Central memory CD8-positive, alpha-beta T cell (primary cell): ENCODE data around the gene BID.
"Not testable (repeated sequence)": the region's sequence is repeated elsewhere in the genome, so short reads cannot be mapped to it uniquely, and the experiment has no call there.

ENCODE experiments used
- ATAC-seq: fragments of 150-1000 bp; cut with Tn5 transposase; replicated peaks from 2 replicates; pipeline ENCODE4 v1.10.0; 2022; ENCODE audit warnings: mild to moderate bottlenecking, moderate FRiP score, moderate number of reproducible peaks; ENCODE audit not compliant: poor library complexity, severe bottlenecking; ENCODE audit errors: extremely low read depth
- DNase-seq, 2 donors: peaks; one replicate each; pipeline ENCODE4 v3.0.0; 2021; ENCODE audit warnings: low spot score in 2 of 2
- H3K27ac Mint-ChIP-seq: one replicate; pipeline ENCODE4 v1.8.0; 2022; ENCODE audit warnings: low read depth, mild to moderate bottlenecking, moderate library complexity, mixed read lengths
- H3K27me3 Mint-ChIP-seq: one replicate; pipeline ENCODE4 v1.8.0; 2022; ENCODE audit warnings: mixed read lengths
- H3K36me3 Mint-ChIP-seq: one replicate; pipeline ENCODE4 v1.8.0; 2022; ENCODE audit warnings: mild to moderate bottlenecking, moderate library complexity, mixed read lengths; ENCODE audit not compliant: insufficient read depth
- H3K4me1 Mint-ChIP-seq: one replicate; pipeline ENCODE4 v1.8.0; 2022; ENCODE audit warnings: mixed read lengths
- H3K4me3 Mint-ChIP-seq: one replicate; pipeline ENCODE4 v1.8.0; 2022; ENCODE audit warnings: mild to moderate bottlenecking, moderate library complexity, mixed read lengths
- H3K9me3 Mint-ChIP-seq: one replicate; pipeline ENCODE4 v1.8.0; 2022; ENCODE audit warnings: mixed read lengths

The BID gene

DNA sequence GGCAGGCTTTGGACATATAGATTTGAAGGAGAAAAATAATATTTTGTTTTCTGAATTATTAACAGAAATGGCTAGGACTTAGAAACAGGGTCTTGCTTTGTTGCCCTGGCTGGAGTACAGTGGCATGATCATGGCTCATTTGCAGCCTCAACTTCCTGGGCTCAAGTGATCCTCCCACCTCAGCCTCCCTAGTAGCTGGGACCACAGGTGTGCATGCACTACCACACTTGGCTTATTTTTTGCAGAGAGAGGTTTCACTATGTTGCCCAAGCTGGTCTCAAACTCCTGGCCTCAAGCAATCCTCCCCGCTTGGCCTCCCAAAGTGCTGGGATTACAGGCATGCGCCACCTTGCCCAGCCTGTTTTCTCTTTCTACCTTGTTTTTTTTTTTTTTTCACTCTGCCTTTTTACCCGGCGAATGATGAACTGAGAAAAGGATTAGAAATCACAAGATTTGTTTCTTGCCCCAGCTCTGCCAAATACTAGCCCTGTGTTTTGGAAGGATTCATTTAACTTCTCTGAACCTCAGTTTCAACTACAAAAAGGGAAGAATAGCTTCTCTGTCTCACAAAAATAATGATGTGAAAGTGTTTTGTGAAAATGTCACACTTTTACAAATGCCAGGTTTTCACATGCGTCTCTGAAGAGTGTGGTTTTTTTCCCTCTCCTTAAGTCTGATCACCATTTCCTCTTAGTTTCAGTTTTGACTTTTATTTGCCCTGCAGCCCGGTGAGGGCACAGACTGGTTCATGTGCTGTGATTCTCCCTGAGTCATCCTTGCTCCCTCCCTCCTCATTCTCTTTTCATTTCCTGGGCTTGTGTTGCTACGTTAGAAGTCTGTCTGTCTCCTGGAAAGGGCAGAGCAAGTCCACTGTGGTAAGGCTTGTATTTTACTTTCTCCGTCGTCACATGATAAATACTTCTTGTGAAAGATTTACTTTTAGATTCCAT is 68.0 kb downstream of the BID start:
- Mint-ChIP-seq H3K4me1 (peaks cover 15% of the 10 kb centered on the region), H3K27ac (peak overlapping the region; percentile 80), H3K36me3 (peaks cover 4% of the 10 kb centered on the region), H3K27me3 (no peaks in the 10 kb centered on the region), H3K9me3 (no peaks in the 10 kb centered on the region), H3K4me3 (peak overlapping the region; percentile 59)
- DNase-seq: no peak
- ATAC-seq: peak; percentile 81

DNA sequence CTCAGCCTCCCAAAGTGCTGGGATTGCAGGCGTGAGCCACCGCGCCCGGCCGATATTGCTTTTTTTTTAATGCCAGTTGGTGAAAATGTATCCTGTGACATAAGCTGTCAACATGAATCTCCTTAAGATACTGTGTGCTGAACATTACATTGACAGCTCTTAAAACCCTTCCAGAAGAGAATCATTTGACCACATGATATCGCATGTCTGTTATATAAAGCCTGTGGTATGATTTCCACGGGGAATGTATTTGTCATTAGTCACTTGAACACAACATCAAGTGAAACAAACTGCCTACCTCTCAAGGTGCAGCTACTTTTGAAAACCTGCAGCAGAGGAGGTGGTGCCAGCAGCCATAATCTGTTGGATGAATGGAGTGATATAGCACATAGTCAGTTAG is 68.7 kb downstream of the BID start:
- no peak for DNase-seq
- Mint-ChIP-seq H3K4me1 (peaks cover 15% of the 10 kb centered on the region), H3K4me3 (no peak overlapping the region), H3K27ac (no peak overlapping the region), H3K27me3 (no peaks in the 10 kb centered on the region), H3K36me3 (peaks cover 4% of the 10 kb centered on the region), H3K9me3 (no peaks in the 10 kb centered on the region)
- ATAC-seq: no peak

GRCh38 chr22:17703811-17704210 is 70.5 kb downstream of the BID start:
- peaks cover 15% of the 10 kb centered on the region for H3K4me1 Mint-ChIP-seq
- no peak overlapping the region for H3K27ac Mint-ChIP-seq
- no peak overlapping the region for H3K4me3 Mint-ChIP-seq
- no peaks in the 10 kb centered on the region for H3K9me3 Mint-ChIP-seq
- no peak for ATAC-seq
- H3K36me3 Mint-ChIP-seq: peaks cover 4% of the 10 kb centered on the region
- no peaks in the 10 kb centered on the region for H3K27me3 Mint-ChIP-seq
- no peak for DNase-seq

DNA sequence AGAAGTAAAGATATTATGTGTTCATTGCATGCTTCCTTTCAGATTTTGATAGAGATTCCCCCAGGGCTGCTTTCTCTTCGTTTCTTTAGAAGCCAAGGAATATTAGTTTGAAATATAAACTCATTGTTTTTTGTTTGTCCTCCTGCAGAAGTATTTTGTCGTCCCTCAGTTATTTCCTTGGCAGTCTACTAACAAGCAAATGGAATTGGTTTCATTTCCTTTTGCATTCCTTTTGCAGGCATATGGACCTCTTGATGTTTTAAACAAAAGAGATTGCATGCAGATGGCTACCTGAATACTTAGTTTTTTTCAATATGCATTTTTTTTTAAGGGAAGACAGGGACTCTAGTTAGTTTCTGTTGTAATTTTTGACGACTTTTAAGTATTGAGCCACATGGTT is 73.5 kb downstream of the BID start:
- no peaks in the 10 kb centered on the region for H3K9me3 Mint-ChIP-seq
- no peak overlapping the region for H3K4me3 Mint-ChIP-seq
- no peaks in the 10 kb centered on the region for H3K27me3 Mint-ChIP-seq
- no peak for DNase-seq
- no peak for ATAC-seq
- H3K27ac Mint-ChIP-seq: no peak overlapping the region
- peaks cover 7% of the 10 kb centered on the region for H3K36me3 Mint-ChIP-seq
- no peaks in the 10 kb centered on the region for H3K4me1 Mint-ChIP-seq

DNA sequence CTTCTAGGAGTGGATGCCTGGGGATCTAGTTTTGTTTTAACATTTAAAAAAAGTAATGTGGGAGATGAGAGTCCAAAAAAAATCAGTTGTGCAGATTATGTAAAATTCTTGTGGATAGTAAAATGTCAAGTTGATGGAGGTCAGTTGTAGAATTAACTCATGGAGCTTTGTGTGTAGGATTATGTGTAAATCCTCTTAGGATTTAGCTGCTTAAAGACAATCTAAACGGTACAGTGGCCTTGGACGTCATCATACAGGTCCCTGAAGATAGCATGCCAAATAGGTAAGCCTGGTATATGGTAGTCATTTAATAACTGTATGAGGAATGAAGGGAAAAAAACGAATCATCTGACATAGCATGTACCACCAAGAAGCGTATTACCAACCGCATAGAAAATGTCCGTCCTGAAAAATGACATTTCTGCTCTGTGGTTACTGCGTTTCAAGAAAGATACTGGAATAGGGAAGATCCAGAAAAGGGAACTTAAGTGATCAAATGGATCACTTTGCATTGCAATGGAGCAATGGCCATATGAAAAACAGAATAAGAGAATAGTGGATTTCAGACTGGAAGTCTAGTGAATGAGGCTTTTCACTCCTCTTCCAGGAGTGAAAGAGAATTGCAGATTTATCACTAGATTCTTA is 74.5 kb downstream of the BID start:
- H3K9me3 Mint-ChIP-seq: no peaks in the 10 kb centered on the region
- H3K4me3 Mint-ChIP-seq: no peak overlapping the region
- no peak for DNase-seq
- H3K27ac Mint-ChIP-seq: no peak overlapping the region
- H3K4me1 Mint-ChIP-seq: no peaks in the 10 kb centered on the region
- no peaks in the 10 kb centered on the region for H3K27me3 Mint-ChIP-seq
- ATAC-seq: no peak
- H3K36me3 Mint-ChIP-seq: peaks cover 8% of the 10 kb centered on the region

GRCh38 chr22:17698948-17699347 is 75.3 kb downstream of the BID start:
- Mint-ChIP-seq H3K9me3 (no peaks in the 10 kb centered on the region), H3K4me3 (no peak overlapping the region), H3K27me3 (no peaks in the 10 kb centered on the region), H3K27ac (peak overlapping the region; percentile 75), H3K4me1 (no peaks in the 10 kb centered on the region), H3K36me3 (peaks cover 11% of the 10 kb centered on the region)
- DNase-seq (no peak), ATAC-seq (no peak)

GRCh38 chr22:17698276-17698675 is 76.0 kb downstream of the BID start:
- not testable (repeated sequence) for H3K27me3 Mint-ChIP-seq, DNase-seq, ATAC-seq, H3K9me3 Mint-ChIP-seq, H3K4me3 Mint-ChIP-seq, H3K36me3 Mint-ChIP-seq, H3K4me1 Mint-ChIP-seq
- H3K27ac Mint-ChIP-seq: peak overlapping the region; percentile 75

DNA sequence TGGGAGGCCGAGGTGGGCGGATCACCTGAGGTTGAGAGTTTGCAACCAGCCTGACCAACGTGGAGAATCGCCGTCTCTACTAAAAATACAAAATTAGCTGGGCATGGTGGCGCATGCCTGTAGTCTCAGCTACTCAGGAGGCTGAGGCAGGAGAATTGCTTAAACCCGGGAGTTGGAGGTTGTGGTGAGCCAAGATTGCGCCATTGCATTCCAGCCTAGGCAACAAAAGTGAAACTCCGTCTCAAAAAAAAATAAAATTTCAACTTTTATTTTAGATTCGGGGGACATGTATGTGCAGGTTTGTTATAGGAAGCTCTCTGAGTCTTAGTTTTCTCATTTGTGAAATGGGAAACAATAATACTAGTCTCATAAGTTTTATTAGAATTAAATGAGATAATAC is 77.1 kb downstream of the BID start:
- H3K36me3 Mint-ChIP-seq: peaks cover 11% of the 10 kb centered on the region
- H3K4me1 Mint-ChIP-seq, DNase-seq, H3K27me3 Mint-ChIP-seq, ATAC-seq, H3K27ac Mint-ChIP-seq, H3K9me3 Mint-ChIP-seq, H3K4me3 Mint-ChIP-seq: not testable (repeated sequence)

DNA sequence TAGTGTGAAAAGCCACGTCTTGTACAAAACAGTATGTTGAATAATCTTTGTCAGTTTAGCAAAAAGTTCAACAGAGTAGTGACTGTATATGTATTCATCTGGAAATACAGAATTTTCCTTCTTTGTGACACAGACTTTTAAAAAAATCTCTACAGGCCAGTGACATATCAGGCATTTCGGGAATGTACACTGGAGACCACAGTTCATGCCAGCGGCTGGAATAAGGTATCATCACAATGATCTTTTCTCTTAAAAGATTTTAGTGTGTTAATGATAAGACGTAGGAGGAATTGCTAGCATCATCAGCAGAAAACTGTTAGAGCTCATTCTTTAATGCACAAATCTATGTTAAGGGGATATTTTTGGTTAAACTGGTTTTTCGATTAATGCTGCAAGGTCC is 78.3 kb downstream of the BID start:
- H3K27me3 Mint-ChIP-seq: no peaks in the 10 kb centered on the region
- no peak overlapping the region for H3K27ac Mint-ChIP-seq
- H3K36me3 Mint-ChIP-seq: peaks cover 17% of the 10 kb centered on the region
- no peaks in the 10 kb centered on the region for H3K4me1 Mint-ChIP-seq
- DNase-seq: no peak
- no peak overlapping the region for H3K4me3 Mint-ChIP-seq
- no peak for ATAC-seq
- H3K9me3 Mint-ChIP-seq: no peaks in the 10 kb centered on the region

- no peaks in the 10 kb centered on the region for H3K4me1 Mint-ChIP-seq
- H3K27ac Mint-ChIP-seq: no peak overlapping the region
- H3K4me3 Mint-ChIP-seq: no peak overlapping the region
- ATAC-seq: no peak
- H3K36me3 Mint-ChIP-seq: peaks cover 27% of the 10 kb centered on the region
- DNase-seq: no peak
- H3K9me3 Mint-ChIP-seq: no peaks in the 10 kb centered on the region
- no peaks in the 10 kb centered on the region for H3K27me3 Mint-ChIP-seq
Observed at GRCh38 chr22:17694752-17695151, 79.5 kb downstream of the BID start.

DNA sequence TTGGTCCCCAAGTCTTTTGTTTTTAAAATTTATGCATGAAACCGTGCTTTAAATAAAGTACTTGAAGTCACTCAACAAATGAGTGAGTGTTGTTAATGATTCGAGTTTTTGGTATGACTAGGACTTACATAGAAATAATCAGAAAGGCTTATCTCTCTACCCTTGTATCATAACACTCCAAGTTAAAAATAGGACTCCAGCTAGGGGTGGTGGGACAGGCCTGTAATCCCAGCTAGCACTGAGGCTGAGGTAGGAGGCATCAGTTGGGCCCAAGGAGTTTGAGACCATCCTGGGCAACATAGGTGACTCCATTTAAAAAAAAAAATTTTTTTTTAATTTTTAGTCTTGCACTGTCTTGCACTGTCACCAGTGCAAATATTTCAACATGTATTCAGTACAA is 80.1 kb downstream of the BID start:
- ATAC-seq: no peak
- H3K4me3 Mint-ChIP-seq: no peak overlapping the region
- peaks cover 28% of the 10 kb centered on the region for H3K36me3 Mint-ChIP-seq
- no peak overlapping the region for H3K27ac Mint-ChIP-seq
- no peak for DNase-seq
- no peaks in the 10 kb centered on the region for H3K9me3 Mint-ChIP-seq
- H3K4me1 Mint-ChIP-seq: no peaks in the 10 kb centered on the region
- H3K27me3 Mint-ChIP-seq: no peaks in the 10 kb centered on the region

GRCh38 chr22:17692841-17693240 is 81.4 kb downstream of the BID start:
- Mint-ChIP-seq H3K27me3 (no peaks in the 10 kb centered on the region), H3K4me3 (no peak overlapping the region), H3K9me3 (no peaks in the 10 kb centered on the region), H3K27ac (no peak overlapping the region), H3K36me3 (peaks cover 30% of the 10 kb centered on the region), H3K4me1 (no peaks in the 10 kb centered on the region)
- DNase-seq: no peak
- ATAC-seq: no peak

GRCh38 chr22:17684245-17684644 is 90.0 kb downstream of the BID start:
- Mint-ChIP-seq H3K27me3 (no peaks in the 10 kb centered on the region), H3K36me3 (peaks cover 11% of the 10 kb centered on the region), H3K4me1 (peaks cover 12% of the 10 kb centered on the region), H3K9me3 (no peaks in the 10 kb centered on the region), H3K4me3 (no peak overlapping the region), H3K27ac (no peak overlapping the region)
- no peak for ATAC-seq
- no peak for DNase-seq
